Esophagus muscularis mucosa (tissue), 4 donors: ENCODE measurements around the gene ATP11A. TPM values are rescaled to one million over a fixed set of nuclear protein-coding genes. Genes with fewer than 3 reads are reported as not detected.
"Not testable (repeated sequence)": the region's sequence is repeated elsewhere in the genome, so short reads cannot be mapped to it uniquely, and the experiment has no call there.

ENCODE experiments used
- DNase-seq: peaks from one replicate; pipeline ENCODE4 v3.0.0-alpha.2; 2017; ENCODE audit errors: extremely low spot score
- H3K27ac ChIP-seq, 4 donors: fragments of 200-600 bp; sonication (generic); replicated peaks in 1 of 4; 1 replicate in 3 of 4; 2 replicates in 1 of 4; pipeline ENCODE4 v1.5.1; 2016 to 2019; ENCODE audit warnings: mild to moderate bottlenecking in 1 of 4
- H3K27me3 ChIP-seq, 4 donors: fragments of 200-600 bp; sonication (generic); one replicate each; pipeline versions ENCODE4 v1.5.1 to v1.6.0; 2016 to 2019
- H3K36me3 ChIP-seq, 4 donors: fragments of 200-600 bp; sonication (generic); one replicate each; pipeline ENCODE4 v1.5.1; 2016 to 2019
- H3K4me1 ChIP-seq, 4 donors: fragments of 200-600 bp; sonication (generic); one replicate each; pipeline ENCODE4 v1.5.1; 2016 to 2019
- H3K4me3 ChIP-seq, 4 donors: fragments of 200-600 bp; sonication (generic); 1 replicate in 2 of 4; 2 replicates in 2 of 4; pipeline ENCODE4 v1.5.1; 2016 to 2019; ENCODE audit warnings: mild to moderate bottlenecking in 4 of 4, moderate library complexity in 1 of 4
- H3K9me3 ChIP-seq, 4 donors: fragments of 200-600 bp; sonication (generic); 1 replicate in 3 of 4; 2 replicates in 1 of 4; pipeline ENCODE4 v1.5.1; 2016 to 2019
- CTCF ChIP-seq, 3 experiments: fragments of 200-600 bp in 2 of 3; fragments of 450-650 bp in 1 of 3; sonication (generic) in 2 of 3; IDR thresholded peaks; one replicate each; pipeline ENCODE4 v1.5.1; 2017 to 2019; ENCODE audit warnings: antibody characterized with exemption in 3 of 3, mild to moderate bottlenecking in 2 of 3, moderate library complexity in 1 of 3
- EP300 ChIP-seq: sonication (generic); formaldehyde crosslinking; IDR thresholded peaks from one replicate; pipeline ENCODE4 v1.6.1; 2017; ENCODE audit warnings: antibody characterized with exemption
- POLR2A ChIP-seq: fragments of 450-650 bp; IDR thresholded peaks from one replicate; pipeline ENCODE4 v1.6.1; 2017; ENCODE audit warnings: antibody characterized with exemption, moderate library complexity, mild to moderate bottlenecking, low read depth
- POLR2AphosphoS5 ChIP-seq, 2 donors: sonication (generic); formaldehyde crosslinking; IDR thresholded peaks; one replicate each; pipeline ENCODE4 v1.6.1; 2017; ENCODE audit warnings: antibody characterized with exemption in 2 of 2
- WGBS: methylation state at CpG from one replicate; pipeline ENCODE4 v1.1.5; 2018; 5-methylcytosine and 5-hydroxymethylcytosine counted together
- intact Hi-C: fragments of 100-400 bp; cut with DNase I; formaldehyde crosslinking; loops from one replicate; pipeline ENCODE4 v1.15.1; 2023
- total RNA-seq, 4 donors: library from RNA; depleted of rRNA; stranded (reverse); fragments of >200 nt; gene quantifications; one replicate each; pipeline versions ENCODE4 v1.1.0 to v1.2.1, GENCODE V29; 2016

Gene ATP11A
- total RNA-seq, 4 donors from 2014 or later: 11.2 to 27.8 (median 14.3) TPM

- Histone ChIP-seq H3K27me3 (no peaks in the 10 kb centered on the region), H3K4me3 (no peak overlapping the region), H3K36me3 (no peaks in the 10 kb centered on the region), H3K4me1 (no peaks in the 10 kb centered on the region), H3K27ac (no peak overlapping the region), H3K9me3 (no peaks in the 10 kb centered on the region)
- TF ChIP-seq POLR2AphosphoS5 (IDR thresholded peaks at IDR 0.05) (no peak), CTCF (IDR thresholded peaks at IDR 0.05) (no peak), EP300 (no peak), POLR2A (no peak)
- WGBS: 95% methylated on average over 1 of the region's 1 CpG
- intact Hi-C loops: no loop called here
- no peak for DNase-seq
Observed at GRCh38 chr13:112800057-112800456, 110.2 kb downstream of the ATP11A start.

GRCh38 chr13:112800807-112801206 lies 111.0 kb downstream of the ATP11A start:
- H3K36me3 ChIP-seq, intact Hi-C loops, H3K4me1 ChIP-seq, H3K27ac ChIP-seq, H3K9me3 ChIP-seq, H3K27me3 ChIP-seq, H3K4me3 ChIP-seq, DNase-seq: not testable (repeated sequence)
- WGBS: 96% methylated on average over 5 of the region's 6 CpGs

- H3K4me1 ChIP-seq: peaks cover 0 to 6% (median 0%) of the 10 kb centered on the region in 4 donors
- H3K27me3 ChIP-seq: no peaks in the 10 kb centered on the region
- peaks cover 0 to 22% (median 6%) of the 10 kb centered on the region in 4 donors for H3K36me3 ChIP-seq
- H3K4me3 ChIP-seq: no peak overlapping the region
- H3K9me3 ChIP-seq: no peaks in the 10 kb centered on the region
- intact Hi-C loops: no loop called here
- DNase-seq: no peak
- TF ChIP-seq POLR2A (no peak), POLR2AphosphoS5 (IDR thresholded peaks at IDR 0.05) (no peak), EP300 (no peak), CTCF (IDR thresholded peaks at IDR 0.05) (no peak)
- 95% methylated on average over 2 of the region's 2 CpGs for WGBS
- no peak overlapping the region for H3K27ac ChIP-seq
Observed at GRCh38 chr13:112802802-112803195, 113.0 kb downstream of the ATP11A start.

GRCh38 chr13:112803422-112803821 lies 113.6 kb downstream of the ATP11A start:
- no peak for DNase-seq
- TF ChIP-seq POLR2AphosphoS5 (IDR thresholded peaks at IDR 0.05) (no peak), CTCF (IDR thresholded peaks at IDR 0.05) (no peak), EP300 (no peak), POLR2A (no peak)
- whole genome bisulfite sequencing: 88% methylated on average over 7 of the region's 7 CpGs
- H3K27me3 ChIP-seq: no peaks in the 10 kb centered on the region
- H3K9me3 ChIP-seq: no peaks in the 10 kb centered on the region
- intact Hi-C loops: no loop called here
- peaks cover 0 to 25% (median 9%) of the 10 kb centered on the region in 4 donors for H3K36me3 ChIP-seq
- no peak overlapping the region for H3K27ac ChIP-seq
- H3K4me1 ChIP-seq: peaks cover 0 to 6% (median 0%) of the 10 kb centered on the region in 4 donors
- no peak overlapping the region for H3K4me3 ChIP-seq

- Histone ChIP-seq H3K4me3 (no peak overlapping the region), H3K4me1 (peaks cover 0 to 6% (median 0%) of the 10 kb centered on the region in 4 donors), H3K27me3 (no peaks in the 10 kb centered on the region), H3K36me3 (peaks cover 0 to 35% (median 15%) of the 10 kb centered on the region in 4 donors), H3K9me3 (no peaks in the 10 kb centered on the region), H3K27ac (no peak overlapping the region)
- intact Hi-C loops: no loop called here
- TF ChIP-seq POLR2A (no peak), CTCF (IDR thresholded peaks at IDR 0.05) (no peak), POLR2AphosphoS5 (IDR thresholded peaks at IDR 0.05) (no peak), EP300 (no peak)
- no peak for DNase-seq
- WGBS: 89% methylated on average over 5 of the region's 5 CpGs
Observed at GRCh38 chr13:112804374-112804773, 114.5 kb downstream of the ATP11A start.
